HG03103 (cell line): ENCODE results near the gene ROBO1.

Experiments used
- ATAC-seq: cut with Tn5 transposase; IDR thresholded peaks from one replicate; pipeline ENCODE4 v1.9.1; 2021; ENCODE audit warnings: low read depth; ENCODE audit not compliant: unreplicated experiment

The ROBO1 gene

GRCh38 chr3:78957456-78957855 lies 810.3 kb downstream of the ROBO1 start:
- ATAC-seq: no peak

DNA sequence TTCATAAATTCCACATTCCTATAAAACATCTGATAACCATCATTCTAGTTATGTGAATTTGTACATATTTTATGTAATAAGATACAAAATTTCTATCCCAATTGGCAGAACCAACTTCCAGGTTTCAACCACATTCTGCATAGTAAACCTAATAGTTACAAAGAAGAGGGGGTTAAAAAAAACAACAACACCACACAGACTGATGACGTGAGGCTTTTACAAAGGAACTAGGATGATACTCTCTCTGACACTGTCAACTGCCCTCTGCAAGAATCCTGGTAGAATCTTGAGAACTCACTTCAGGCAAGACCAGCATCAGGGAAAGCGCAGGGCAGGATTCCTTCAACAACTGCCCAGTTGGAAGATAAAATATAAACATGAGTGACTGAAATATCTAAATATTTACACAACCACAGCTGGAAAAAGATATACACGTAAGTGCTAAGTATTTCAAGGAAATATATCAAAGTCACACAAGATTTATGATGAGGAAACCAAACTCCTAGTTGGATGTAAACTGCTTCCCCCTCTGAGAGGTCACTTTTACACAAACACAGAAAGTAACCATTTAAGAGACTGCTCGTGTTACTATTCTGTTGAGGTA lies 816.4 kb downstream of the ROBO1 start:
- no peak for ATAC-seq

DNA sequence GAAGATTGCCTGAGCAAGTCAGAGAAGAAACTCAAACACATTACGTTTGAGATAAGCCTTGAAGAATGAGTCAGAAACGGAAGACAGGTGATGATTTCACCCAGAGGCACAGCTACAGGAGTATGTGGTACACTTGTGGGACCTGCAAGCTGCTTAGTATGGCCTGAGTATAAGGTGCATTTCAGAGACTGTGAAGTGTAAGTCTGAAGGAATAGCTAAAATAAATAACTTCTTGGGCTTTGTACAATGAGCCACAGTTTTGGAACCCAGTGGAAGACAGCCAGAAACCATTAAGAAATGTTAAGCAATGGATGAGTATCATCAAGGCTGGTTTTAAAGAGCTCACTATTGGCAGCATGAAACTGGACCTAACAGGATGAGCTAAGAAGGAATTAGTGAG lies 826.2 kb downstream of the ROBO1 start:
- ATAC-seq: peak; percentile 68

- no peak for ATAC-seq
Measured at GRCh38 chr3:78940626-78941025, 827.2 kb downstream of the ROBO1 start.

GRCh38 chr3:78940128-78940527 lies 827.7 kb downstream of the ROBO1 start:
- no peak for ATAC-seq

- ATAC-seq: no peak
Measured at GRCh38 chr3:78937475-78937874, 830.3 kb downstream of the ROBO1 start.

DNA sequence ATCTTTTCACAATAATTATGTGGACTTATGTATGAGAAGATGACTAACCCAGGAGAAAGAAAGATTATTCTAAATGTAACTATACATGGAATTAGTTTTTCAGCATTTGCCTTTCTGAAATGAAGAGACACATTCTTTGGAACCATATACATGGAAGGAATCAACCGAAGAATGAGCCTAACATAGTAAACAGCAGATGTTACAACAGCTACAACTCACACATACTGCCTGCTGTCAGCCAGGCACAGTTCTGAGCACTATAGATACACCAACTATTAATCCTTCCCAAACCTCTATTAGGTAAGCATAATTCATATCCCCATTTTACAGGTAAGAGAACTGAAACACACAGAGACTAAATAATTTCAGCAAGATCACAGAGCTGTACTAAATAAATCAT lies 840.0 kb downstream of the ROBO1 start:
- ATAC-seq: no peak

DNA sequence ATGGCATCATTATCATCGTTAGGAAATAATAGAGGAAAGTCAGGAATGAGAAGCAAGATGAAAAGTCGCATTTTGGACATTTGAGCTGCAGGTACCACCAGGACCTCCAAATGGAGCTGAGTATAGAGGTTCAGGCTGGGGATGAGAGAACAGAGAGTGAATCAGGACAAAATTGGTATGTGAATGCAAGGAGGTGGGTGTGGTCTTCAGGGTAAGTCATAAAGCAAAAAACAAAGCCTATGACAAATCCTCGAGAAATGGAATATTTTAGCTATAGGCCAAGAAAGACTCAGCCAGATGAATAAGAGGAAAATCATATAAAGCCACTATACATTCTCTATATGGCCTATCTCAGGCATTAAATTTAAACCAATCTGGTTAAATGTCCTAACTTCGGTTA lies 841.3 kb downstream of the ROBO1 start:
- no peak for ATAC-seq

GRCh38 chr3:78924711-78925110 lies 843.1 kb downstream of the ROBO1 start:
- ATAC-seq: no peak

GRCh38 chr3:78919021-78919755 lies 848.6 kb downstream of the ROBO1 start:
- ATAC-seq: peak; percentile 88

DNA sequence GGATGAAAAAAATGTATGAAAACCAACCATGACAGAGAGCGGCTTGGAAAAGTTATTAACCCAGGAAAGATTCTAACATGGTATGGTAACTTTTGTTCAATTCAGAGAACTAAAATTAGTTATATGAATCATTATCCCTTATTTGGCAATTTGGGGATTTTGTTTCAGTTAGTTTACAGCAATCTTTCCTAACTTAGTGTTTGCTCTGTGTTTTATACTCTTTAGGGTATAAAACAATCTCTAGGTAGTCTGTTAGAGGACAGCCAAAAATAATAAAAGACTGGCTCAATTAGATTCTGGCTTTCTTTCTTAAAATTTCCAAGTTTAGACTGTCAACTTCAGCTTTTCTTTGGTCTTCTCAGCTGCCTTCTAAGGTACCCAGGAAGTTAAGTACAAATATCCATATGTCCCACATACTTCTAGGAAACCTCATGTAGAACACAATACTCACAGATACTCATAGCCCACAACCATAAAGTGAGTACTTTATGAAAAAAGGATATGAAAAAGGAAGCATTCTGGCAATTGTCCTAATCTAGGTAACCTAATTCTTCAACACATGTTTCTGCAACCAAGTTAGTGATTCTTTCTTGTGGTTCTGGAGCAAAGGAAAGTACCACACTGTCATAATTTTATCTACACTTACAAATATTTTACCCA lies 849.3 kb downstream of the ROBO1 start:
- ATAC-seq: peak; percentile 34

DNA sequence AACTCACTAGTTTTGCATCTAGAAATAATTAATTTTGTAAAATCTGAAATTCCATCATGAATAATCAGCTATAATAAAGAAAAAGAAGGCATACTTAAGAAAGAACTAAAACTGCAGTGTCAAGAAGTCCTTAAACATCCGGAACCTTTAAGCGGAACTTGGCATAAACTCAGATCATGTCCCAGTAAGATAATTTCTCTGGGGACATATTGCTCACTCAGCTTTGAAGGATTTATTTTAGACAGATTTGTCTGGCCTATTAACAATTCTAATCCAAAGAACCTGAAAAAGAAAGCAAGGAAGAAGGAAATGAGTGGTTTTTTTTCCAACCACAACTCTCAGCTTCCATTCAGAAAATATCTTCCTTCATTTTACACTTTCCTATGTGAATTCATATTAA lies 850.3 kb downstream of the ROBO1 start:
- no peak for ATAC-seq

GRCh38 chr3:78913711-78914110 lies 854.1 kb downstream of the ROBO1 start:
- ATAC-seq: no peak

GRCh38 chr3:78912687-78913086 lies 855.1 kb downstream of the ROBO1 start:
- no peak for ATAC-seq

- ATAC-seq: no peak
Measured at GRCh38 chr3:78912259-78912658, 855.5 kb downstream of the ROBO1 start.

GRCh38 chr3:78911394-78911793 lies 856.4 kb downstream of the ROBO1 start:
- ATAC-seq: no peak

- ATAC-seq: no peak
Measured at GRCh38 chr3:78908236-78908635, 859.6 kb downstream of the ROBO1 start.

DNA sequence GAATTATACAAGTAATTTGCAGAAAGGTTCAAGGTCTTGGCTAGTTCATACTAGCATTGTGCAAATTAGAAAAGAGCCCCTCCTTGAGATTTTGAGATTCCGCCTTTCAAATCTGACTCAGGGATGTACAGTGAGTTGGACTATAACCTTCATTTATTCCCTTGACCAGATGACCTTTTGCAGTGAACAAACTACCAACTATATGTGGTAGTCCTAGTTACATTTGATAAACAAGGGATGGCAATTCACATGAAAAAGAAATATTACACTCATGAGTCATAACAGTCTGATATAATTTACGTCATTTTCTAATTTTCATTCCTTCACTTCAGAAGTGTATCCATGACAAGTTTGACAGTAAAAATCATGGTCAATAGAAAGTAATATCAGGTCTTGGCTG lies 860.4 kb downstream of the ROBO1 start:
- ATAC-seq: no peak

- ATAC-seq: no peak
Measured at GRCh38 chr3:78906930-78907329, 860.9 kb downstream of the ROBO1 start.

- no peak for ATAC-seq
Measured at GRCh38 chr3:78906245-78906644, 861.6 kb downstream of the ROBO1 start.

DNA sequence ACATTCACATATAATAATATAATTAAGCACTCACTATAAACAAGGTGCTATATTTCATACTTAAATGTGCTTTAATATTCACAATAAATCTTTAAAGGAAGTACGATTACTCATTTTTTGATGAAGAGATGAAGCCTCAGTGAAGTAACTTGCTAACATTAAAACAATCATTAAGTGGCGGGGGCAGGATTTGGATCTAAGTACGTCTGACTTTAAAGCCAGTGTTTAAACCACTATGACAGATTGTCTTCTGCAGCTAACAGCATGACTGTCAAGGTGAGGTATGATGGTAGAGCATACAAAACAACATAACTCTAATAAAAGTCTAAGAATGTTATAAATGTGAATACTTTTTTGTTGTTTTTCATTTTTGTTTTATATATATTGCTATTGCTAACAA lies 862.1 kb downstream of the ROBO1 start:
- no peak for ATAC-seq

DNA sequence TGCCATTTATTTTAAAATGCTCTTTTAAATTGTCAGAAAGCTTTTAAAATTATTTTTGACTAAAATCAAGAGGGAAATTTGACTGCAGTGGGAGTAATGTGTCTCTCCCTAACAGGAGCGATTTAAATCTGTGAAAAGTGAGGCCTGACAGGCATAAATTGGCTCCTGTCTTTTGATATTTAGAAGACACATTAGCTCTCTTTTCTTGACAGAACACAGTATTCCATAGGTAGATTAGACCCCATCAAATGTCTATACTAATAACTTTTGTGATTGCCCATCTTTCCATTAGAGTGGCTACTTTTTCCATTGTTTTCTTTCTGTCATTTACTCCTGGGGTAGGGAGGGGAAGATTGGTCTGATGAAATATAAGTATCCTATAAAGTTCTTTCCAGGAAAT lies 866.3 kb downstream of the ROBO1 start:
- ATAC-seq: no peak
